ENCODE measurements around the gene PKIG. TPM values are rescaled to one million over a fixed set of nuclear protein-coding genes. Genes with fewer than 3 reads are reported as not detected.
"Not testable (repeated sequence)": the region's sequence is repeated elsewhere in the genome, so short reads cannot be mapped to it uniquely, and the experiment has no call there.

PKIG gene
- total RNA-seq, 1 donor from 2014 or later, result 29.3 TPM

DNA sequence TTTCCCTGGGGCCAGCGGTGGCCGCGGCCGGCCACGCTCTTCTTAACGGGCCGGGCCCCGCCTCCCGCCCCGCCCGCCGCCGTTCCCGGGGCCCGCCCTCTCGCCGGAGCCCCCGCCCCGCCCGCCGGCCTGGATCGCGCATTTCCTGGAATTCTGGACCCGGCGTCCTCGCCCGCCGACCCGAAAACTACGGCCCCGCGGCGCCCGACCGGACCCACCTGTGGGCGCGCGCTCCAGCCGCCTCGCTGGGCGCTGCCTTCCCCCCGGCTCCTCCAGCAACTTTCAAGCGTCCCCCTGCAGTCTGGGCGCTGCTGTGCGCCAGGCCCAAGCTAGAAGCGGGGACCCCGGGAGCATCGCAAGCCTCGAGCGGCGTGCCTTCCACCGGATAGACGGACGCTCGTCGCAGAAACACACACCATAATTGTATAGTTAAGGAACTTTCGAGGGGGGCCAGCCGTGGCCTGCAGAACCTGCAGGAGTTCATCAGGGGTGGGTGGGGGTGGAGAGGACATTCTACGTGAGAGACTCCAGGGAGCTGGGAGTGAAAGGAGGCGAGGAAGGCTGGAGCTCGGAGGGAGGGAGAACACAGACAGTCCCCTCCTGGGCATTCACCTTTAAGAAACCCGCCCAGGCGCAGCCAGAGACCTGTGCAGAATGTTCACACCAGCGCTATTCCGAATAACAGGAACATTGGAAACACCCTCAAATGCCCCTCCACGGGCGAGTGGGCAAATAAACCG, 69.5 kb downstream of the PKIG start, which contains the start of gene ADA:
Gene ADA, minus strand, starts transcription at position 16 of the 740 bp plus-strand sequence. CDS start 92 bp downstream, outside the sequence.
- TF ChIP-seq, protein P1, sequence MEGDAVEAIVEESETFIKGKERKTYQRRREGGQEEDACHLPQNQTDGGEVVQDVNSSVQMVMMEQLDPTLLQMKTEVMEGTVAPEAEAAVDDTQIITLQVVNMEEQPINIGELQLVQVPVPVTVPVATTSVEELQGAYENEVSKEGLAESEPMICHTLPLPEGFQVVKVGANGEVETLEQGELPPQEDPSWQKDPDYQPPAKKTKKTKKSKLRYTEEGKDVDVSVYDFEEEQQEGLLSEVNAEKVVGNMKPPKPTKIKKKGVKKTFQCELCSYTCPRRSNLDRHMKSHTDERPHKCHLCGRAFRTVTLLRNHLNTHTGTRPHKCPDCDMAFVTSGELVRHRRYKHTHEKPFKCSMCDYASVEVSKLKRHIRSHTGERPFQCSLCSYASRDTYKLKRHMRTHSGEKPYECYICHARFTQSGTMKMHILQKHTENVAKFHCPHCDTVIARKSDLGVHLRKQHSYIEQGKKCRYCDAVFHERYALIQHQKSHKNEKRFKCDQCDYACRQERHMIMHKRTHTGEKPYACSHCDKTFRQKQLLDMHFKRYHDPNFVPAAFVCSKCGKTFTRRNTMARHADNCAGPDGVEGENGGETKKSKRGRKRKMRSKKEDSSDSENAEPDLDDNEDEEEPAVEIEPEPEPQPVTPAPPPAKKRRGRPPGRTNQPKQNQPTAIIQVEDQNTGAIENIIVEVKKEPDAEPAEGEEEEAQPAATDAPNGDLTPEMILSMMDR (IDR thresholded peaks at IDR 0.05), result peak; percentile 38
- H3K9me3 Mint-ChIP-seq (ENCODE audit: low read depth), result no peaks in the 10 kb centered on the region
- H3K36me3 Mint-ChIP-seq (ENCODE audit: low read depth), result no peaks in the 10 kb centered on the region
- H3K27ac Mint-ChIP-seq (ENCODE audit: unreplicated experiment), result peak within 1 kb of the TSS; percentile 68
- peaks cover 25% of the 10 kb centered on the region for H3K4me1 Mint-ChIP-seq (ENCODE audit: low read depth)
- no peak for DNase-seq (ENCODE audit: low spot score)
- H3K27me3 Mint-ChIP-seq (ENCODE audit: low read depth), result peaks cover 2% of the 10 kb centered on the region
- H3K4me3 Mint-ChIP-seq (ENCODE audit: unreplicated experiment), result peak within 1 kb of the TSS; percentile 75

DNA sequence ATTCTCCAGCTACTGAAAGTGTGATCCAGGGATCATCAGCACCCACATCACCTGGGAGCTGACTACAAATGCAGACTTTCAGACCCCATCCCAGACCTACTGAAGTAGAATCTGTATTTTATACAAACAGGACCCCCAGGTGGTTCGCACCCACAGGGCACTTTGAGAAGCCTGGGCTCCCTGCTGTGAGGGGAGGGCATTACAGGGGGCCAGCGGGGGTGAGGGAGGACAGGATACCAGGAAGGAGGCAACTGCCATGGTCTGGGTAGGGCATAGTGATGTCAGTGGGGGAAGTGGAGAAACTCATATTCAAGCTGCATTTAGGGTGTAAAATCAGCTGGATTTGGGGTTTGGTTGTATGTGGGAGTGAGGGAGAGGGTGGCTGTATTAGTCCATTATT, 71.2 kb downstream of the PKIG start:
- Mint-ChIP-seq H3K4me1 (ENCODE audit: low read depth) (peaks cover 23% of the 10 kb centered on the region), H3K9me3 (ENCODE audit: low read depth) (no peaks in the 10 kb centered on the region), H3K27ac (ENCODE audit: unreplicated experiment) (no peak overlapping the region), H3K36me3 (ENCODE audit: low read depth) (no peaks in the 10 kb centered on the region), H3K4me3 (ENCODE audit: unreplicated experiment) (peak overlapping the region; percentile 29), H3K27me3 (ENCODE audit: low read depth) (peaks cover 2% of the 10 kb centered on the region)
- no peak for DNase-seq (ENCODE audit: low spot score)
- TF ChIP-seq, protein P1 (IDR thresholded peaks at IDR 0.05), result no peak

DNA sequence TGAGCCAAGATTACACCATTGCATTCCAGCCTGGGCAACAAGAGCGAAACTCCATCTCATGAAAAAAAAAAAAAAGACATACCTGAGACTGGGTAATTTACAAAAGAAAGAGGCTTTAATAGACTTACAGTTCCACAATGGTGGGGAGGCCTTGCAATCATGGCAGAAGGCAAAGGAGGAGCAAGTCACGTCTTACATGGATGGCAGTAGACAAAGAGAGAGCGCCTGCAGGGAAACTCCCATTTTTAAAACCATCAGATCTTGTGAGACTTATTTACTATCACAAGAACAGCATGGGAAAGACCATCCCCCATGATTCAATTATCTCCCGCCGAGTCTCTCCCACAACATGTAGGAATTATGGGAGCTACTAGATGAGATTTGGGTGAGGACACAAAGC, 71.8 kb downstream of the PKIG start:
- H3K4me3 Mint-ChIP-seq (ENCODE audit: unreplicated experiment); H3K36me3 Mint-ChIP-seq (ENCODE audit: low read depth); H3K9me3 Mint-ChIP-seq (ENCODE audit: low read depth); H3K27me3 Mint-ChIP-seq (ENCODE audit: low read depth); DNase-seq (ENCODE audit: low spot score); H3K27ac Mint-ChIP-seq (ENCODE audit: unreplicated experiment): not testable (repeated sequence)
- peaks cover 23% of the 10 kb centered on the region for H3K4me1 Mint-ChIP-seq (ENCODE audit: low read depth)

DNA sequence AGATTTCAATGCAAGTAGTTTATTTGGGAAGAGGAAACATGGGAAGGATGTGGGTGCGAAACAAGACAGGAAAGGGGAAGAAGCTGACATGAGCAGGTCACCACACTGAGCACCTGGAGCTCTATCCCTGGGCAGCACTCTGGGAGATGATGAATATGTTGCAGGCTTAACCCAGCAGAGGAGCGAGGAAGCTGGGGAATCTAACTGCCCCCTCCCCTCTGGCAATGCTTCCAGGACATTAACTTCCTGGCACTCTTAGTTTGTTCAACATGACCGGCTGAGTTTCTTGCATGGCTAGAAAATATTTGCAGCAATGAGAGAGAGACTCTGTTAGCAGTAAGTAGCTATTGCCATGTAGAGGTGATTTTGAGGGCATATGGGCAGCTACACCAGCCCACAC, 74.1 kb downstream of the PKIG start:
- H3K27me3 Mint-ChIP-seq (ENCODE audit: low read depth), result peaks cover 2% of the 10 kb centered on the region
- TF ChIP-seq, protein P1 (IDR thresholded peaks at IDR 0.05), result no peak
- peaks cover 11% of the 10 kb centered on the region for H3K4me1 Mint-ChIP-seq (ENCODE audit: low read depth)
- no peaks in the 10 kb centered on the region for H3K9me3 Mint-ChIP-seq (ENCODE audit: low read depth)
- no peaks in the 10 kb centered on the region for H3K36me3 Mint-ChIP-seq (ENCODE audit: low read depth)
- no peak for DNase-seq (ENCODE audit: low spot score)
- no peak overlapping the region for H3K4me3 Mint-ChIP-seq (ENCODE audit: unreplicated experiment)
- no peak overlapping the region for H3K27ac Mint-ChIP-seq (ENCODE audit: unreplicated experiment)

DNA sequence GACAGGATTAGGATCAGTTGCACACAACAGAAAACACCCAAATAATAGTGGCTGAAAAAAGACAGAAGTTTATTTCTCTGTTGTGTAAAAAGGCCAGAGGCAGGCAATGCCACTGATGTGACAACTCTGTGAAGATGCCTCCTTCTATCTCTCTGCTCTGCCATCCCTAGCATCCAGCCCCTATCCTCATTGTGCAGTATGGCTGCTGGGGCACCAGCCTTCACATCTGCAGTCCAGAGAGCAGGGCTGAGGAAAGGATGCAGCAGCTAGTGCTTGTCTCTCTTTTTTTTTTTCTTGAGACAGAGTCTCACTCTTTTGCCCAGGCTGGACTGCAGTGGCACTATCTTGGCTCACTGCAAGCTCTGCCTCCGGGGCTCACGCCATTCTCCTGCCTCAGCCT, 75.5 kb downstream of the PKIG start:
- DNase-seq (ENCODE audit: low spot score), result no peak
- Mint-ChIP-seq H3K4me3 (ENCODE audit: unreplicated experiment) (no peak overlapping the region), H3K36me3 (ENCODE audit: low read depth) (no peaks in the 10 kb centered on the region), H3K9me3 (ENCODE audit: low read depth) (no peaks in the 10 kb centered on the region), H3K27ac (ENCODE audit: unreplicated experiment) (no peak overlapping the region), H3K27me3 (ENCODE audit: low read depth) (no peaks in the 10 kb centered on the region), H3K4me1 (ENCODE audit: low read depth) (peaks cover 3% of the 10 kb centered on the region)
- TF ChIP-seq, protein P1 (IDR thresholded peaks at IDR 0.05), result no peak

DNA sequence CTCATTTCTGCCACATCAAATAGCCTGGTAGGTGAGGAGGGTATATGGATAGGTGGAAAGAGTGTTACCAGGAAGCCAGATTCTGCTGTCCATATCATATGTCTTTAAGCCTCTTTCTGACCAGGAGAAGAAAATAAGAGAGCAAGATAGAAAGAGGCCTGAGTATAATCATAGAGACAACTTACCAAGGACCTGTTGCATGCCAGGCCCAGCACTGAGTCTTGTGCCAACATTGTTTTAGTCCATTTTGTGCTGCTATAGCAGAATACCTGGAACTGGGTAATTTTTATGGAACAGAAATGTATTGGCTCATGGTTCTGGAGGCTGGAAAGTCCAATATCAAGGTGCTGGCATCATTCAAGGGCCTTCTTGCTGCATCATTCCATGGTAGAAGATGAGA, 76.4 kb downstream of the PKIG start:
- Mint-ChIP-seq H3K36me3 (ENCODE audit: low read depth) (no peaks in the 10 kb centered on the region), H3K27me3 (ENCODE audit: low read depth) (no peaks in the 10 kb centered on the region), H3K27ac (ENCODE audit: unreplicated experiment) (no peak overlapping the region), H3K9me3 (ENCODE audit: low read depth) (no peaks in the 10 kb centered on the region), H3K4me1 (ENCODE audit: low read depth) (no peaks in the 10 kb centered on the region), H3K4me3 (ENCODE audit: unreplicated experiment) (no peak overlapping the region)
- DNase-seq (ENCODE audit: low spot score), result no peak
- TF ChIP-seq, protein P1 (IDR thresholded peaks at IDR 0.05), result no peak

Data from chondrocyte (in vitro differentiated cells).